OCI-LY1 (cell line): Measurements from ENCODE around the gene ELOA.
"Not testable (repeated sequence)": the region's sequence is repeated elsewhere in the genome, so short reads cannot be mapped to it uniquely, and the experiment has no call there.

Source experiments
- H2AFZ ChIP-seq: fragments of 200-600 bp; sonication (generic), shearing (Covaris generic); 2 replicates; pipeline ENCODE4 v1.6.0; 2014; ENCODE audit warnings: antibody characterized with exemption, mild to moderate bottlenecking, low read length
- H3F3A ChIP-seq: fragments of 200-600 bp; sonication (generic), shearing (Covaris generic); 2 replicates; pipeline ENCODE4 v1.6.0; 2014; ENCODE audit warnings: mild to moderate bottlenecking, antibody characterized with exemption, low read length, moderate library complexity; ENCODE audit not compliant: insufficient read depth
- H3K27ac ChIP-seq: fragments of 200-600 bp; sonication (generic); 2 replicates; pipeline ENCODE4 v1.5.1; 2014; ENCODE audit warnings: low read length, mixed run types, mild to moderate bottlenecking, low read depth; ENCODE audit not compliant: poor library complexity, severe bottlenecking
- H3K27me3 ChIP-seq: fragments of 200-600 bp; sonication (generic); 2 replicates; pipeline ENCODE4 v1.6.0; 2014; ENCODE audit warnings: antibody characterized with exemption, mild to moderate bottlenecking, low read length, moderate library complexity; ENCODE audit not compliant: insufficient read depth
- H3K36me3 ChIP-seq: fragments of 200-600 bp; sonication (generic); 2 replicates; pipeline ENCODE4 v1.6.1; 2014; ENCODE audit warnings: mild to moderate bottlenecking, antibody characterized with exemption, low read length, moderate library complexity, mixed read lengths; ENCODE audit not compliant: insufficient read depth
- H3K4me1 ChIP-seq: fragments of 200-600 bp; sonication (generic); 2 replicates; pipeline ENCODE4 v1.5.1; 2014; ENCODE audit warnings: mild to moderate bottlenecking, low read length, moderate library complexity; ENCODE audit not compliant: insufficient read depth, severe bottlenecking
- H3K4me2 ChIP-seq: fragments of 200-600 bp; sonication (generic), shearing (Covaris generic); 2 replicates; pipeline ENCODE4 v1.6.1; 2014; ENCODE audit warnings: low read length
- H3K4me3 ChIP-seq: fragments of 200-600 bp; sonication (generic); 2 replicates; pipeline ENCODE4 v1.5.1; 2014; ENCODE audit warnings: low read length, low read depth, mild to moderate bottlenecking, mixed read lengths; ENCODE audit not compliant: poor library complexity, severe bottlenecking
- H3K79me2 ChIP-seq: fragments of 200-600 bp; shearing (Covaris generic); 2 replicates; pipeline ENCODE4 v1.6.1; 2016; ENCODE audit warnings: mixed run types, low read length, mixed read lengths; ENCODE audit not compliant: insufficient read depth
- H3K9ac ChIP-seq: fragments of 200-600 bp; sonication (generic), shearing (Covaris generic); 2 replicates; pipeline ENCODE4 v1.6.1; 2014; ENCODE audit warnings: mild to moderate bottlenecking, low read length, mixed read lengths
- H3K9me2 ChIP-seq: fragments of 200-600 bp; sonication (generic), shearing (Covaris generic); 2 replicates; pipeline ENCODE4 v1.6.1; 2014; ENCODE audit warnings: low read depth, mild to moderate bottlenecking, low read length, mixed read lengths
- H3K9me3 ChIP-seq: fragments of 200-600 bp; shearing (Covaris generic); 2 replicates; pipeline ENCODE4 v1.6.1; 2014; ENCODE audit warnings: low read length, mixed read lengths
- H4K20me1 ChIP-seq: fragments of 200-600 bp; sonication (generic), shearing (Covaris generic); 2 replicates; pipeline ENCODE4 v1.6.0; 2016; ENCODE audit warnings: mild to moderate bottlenecking, low read length; ENCODE audit not compliant: insufficient read depth
- EZH2 ChIP-seq: fragments of 200-600 bp; sonication (generic), shearing (Covaris generic); IDR thresholded peaks from 2 replicates; pipeline ENCODE4 v1.8.0; 2017; ENCODE audit warnings: borderline replicate concordance, mixed run types, mild to moderate bottlenecking, antibody characterized with exemption, low read length, moderate library complexity, mixed read lengths
- TF ChIP-seq, protein P1 (sequence below): fragments of 200-600 bp; sonication (generic), shearing (Covaris generic); IDR thresholded peaks from 2 replicates; pipeline ENCODE4 v1.5.1; 2017; ENCODE audit warnings: mild to moderate bottlenecking, antibody characterized with exemption, low read length, moderate library complexity, mixed read lengths

ELOA gene

DNA sequence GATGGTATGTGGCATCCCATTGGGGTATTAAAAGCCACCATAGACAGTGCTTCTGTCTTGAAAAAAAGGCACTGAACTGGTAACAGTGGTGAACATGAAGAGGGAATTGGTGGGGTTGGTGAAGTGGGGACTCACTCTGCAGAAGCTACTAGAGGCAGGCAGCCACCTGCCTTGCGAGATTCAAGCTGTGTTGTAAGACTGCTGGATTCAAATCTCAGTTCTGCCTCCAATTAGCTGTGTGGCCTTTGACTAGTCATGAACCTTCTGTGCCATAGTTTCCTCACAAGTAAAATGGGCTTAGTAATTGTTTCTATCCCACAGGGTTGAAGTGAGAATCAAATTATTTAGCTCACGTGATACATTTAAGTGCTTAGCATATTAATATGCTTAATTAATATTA, 16.6 kb upstream of the ELOA start:
- Histone ChIP-seq H2AFZ (no peak overlapping the region), H3K9me3 (no peaks in the 10 kb centered on the region), H3K9ac (no peak overlapping the region), H3K27me3 (no peaks in the 10 kb centered on the region), H3K9me2 (no peaks in the 10 kb centered on the region), H3F3A (no peaks in the 10 kb centered on the region), H3K36me3 (no peaks in the 10 kb centered on the region), H3K79me2 (no peaks in the 10 kb centered on the region), H3K4me2 (no peak overlapping the region), H4K20me1 (no peaks in the 10 kb centered on the region), H3K27ac (no peak overlapping the region), H3K4me3 (no peak overlapping the region), H3K4me1 (peaks cover 35% of the 10 kb centered on the region)
- no peak for TF ChIP-seq EZH2
- TF ChIP-seq, protein P1, sequence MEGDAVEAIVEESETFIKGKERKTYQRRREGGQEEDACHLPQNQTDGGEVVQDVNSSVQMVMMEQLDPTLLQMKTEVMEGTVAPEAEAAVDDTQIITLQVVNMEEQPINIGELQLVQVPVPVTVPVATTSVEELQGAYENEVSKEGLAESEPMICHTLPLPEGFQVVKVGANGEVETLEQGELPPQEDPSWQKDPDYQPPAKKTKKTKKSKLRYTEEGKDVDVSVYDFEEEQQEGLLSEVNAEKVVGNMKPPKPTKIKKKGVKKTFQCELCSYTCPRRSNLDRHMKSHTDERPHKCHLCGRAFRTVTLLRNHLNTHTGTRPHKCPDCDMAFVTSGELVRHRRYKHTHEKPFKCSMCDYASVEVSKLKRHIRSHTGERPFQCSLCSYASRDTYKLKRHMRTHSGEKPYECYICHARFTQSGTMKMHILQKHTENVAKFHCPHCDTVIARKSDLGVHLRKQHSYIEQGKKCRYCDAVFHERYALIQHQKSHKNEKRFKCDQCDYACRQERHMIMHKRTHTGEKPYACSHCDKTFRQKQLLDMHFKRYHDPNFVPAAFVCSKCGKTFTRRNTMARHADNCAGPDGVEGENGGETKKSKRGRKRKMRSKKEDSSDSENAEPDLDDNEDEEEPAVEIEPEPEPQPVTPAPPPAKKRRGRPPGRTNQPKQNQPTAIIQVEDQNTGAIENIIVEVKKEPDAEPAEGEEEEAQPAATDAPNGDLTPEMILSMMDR: no peak

DNA sequence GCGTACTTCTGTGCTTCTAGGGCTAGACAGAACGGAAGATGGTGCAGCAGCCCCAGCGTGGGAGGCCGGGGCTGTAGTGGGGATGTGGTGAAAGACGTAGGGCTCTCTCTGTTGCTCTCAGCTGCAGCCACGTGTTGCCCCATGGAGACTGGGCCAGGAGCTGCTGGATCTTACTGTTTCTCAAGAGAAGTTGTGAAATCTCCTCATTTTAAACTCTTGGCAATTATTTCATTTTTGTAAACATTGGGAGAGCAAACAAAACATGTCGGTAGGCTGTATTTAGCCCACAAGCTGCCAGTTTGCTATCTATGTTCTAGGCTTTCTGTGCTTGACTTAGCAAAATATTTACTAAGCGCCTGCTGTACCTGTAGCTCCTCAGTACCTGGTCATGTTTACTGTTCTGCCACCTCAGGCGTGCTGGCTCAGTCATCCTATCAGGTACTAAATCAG, 15.9 kb upstream of the ELOA start:
- H4K20me1 ChIP-seq: no peaks in the 10 kb centered on the region
- no peaks in the 10 kb centered on the region for H3K27me3 ChIP-seq
- H3K9me3 ChIP-seq: no peaks in the 10 kb centered on the region
- H3K4me2 ChIP-seq: no peak overlapping the region
- no peak overlapping the region for H2AFZ ChIP-seq
- H3K27ac ChIP-seq: no peak overlapping the region
- no peaks in the 10 kb centered on the region for H3F3A ChIP-seq
- no peak overlapping the region for H3K9ac ChIP-seq
- no peak for TF ChIP-seq EZH2
- TF ChIP-seq, protein P1: no peak
- peaks cover 34% of the 10 kb centered on the region for H3K4me1 ChIP-seq
- H3K9me2 ChIP-seq: no peaks in the 10 kb centered on the region
- H3K4me3 ChIP-seq: no peak overlapping the region
- no peaks in the 10 kb centered on the region for H3K79me2 ChIP-seq
- no peaks in the 10 kb centered on the region for H3K36me3 ChIP-seq

DNA sequence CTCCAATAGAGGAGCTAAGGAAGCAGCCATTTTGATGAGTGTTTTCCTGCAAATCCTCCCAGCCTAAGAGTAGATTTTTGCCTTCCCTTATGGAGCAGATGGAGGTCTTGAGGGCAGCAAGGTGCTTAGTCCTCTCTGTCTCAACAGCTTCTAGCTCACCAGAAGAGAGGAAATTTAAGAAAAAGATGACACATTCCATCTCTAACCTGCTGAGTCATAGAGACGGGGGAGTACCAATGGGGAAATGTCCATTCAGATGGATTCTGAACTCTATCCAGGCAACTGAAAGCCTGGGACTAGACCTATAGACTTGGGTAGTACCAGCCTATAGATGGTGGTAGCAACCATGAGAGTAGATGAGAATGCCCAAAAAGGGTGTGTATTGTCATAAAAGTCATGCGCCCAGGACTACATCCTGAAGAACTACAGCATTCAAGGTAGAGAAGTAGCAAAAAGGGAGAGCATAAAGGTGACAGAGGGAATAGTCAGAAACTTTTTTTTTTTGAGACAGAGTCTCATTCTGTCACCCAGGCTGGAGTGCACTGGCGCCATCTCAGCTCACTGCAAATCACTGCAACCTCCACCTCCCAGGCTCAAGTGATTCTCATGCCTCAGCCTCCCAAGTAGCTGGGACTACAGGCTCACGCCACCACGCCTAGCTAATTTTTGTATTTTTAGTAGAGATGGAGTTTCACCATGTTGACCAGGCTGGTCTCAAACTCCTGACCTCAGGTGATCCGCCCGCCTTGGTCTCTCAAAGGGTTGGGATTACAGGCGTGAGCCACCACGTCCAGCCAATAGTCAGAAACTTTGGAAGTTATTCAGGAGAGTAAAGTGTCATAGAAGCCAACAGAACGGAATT, 10.7 kb upstream of the ELOA start:
- H3K36me3 ChIP-seq: no peaks in the 10 kb centered on the region
- no peaks in the 10 kb centered on the region for H3K27me3 ChIP-seq
- H3K79me2 ChIP-seq: no peaks in the 10 kb centered on the region
- H3K9ac ChIP-seq: no peak overlapping the region
- peaks cover 9% of the 10 kb centered on the region for H3K4me1 ChIP-seq
- H3K4me3 ChIP-seq: no peak overlapping the region
- no peak overlapping the region for H3K27ac ChIP-seq
- no peak overlapping the region for H2AFZ ChIP-seq
- H3K4me2 ChIP-seq: no peak overlapping the region
- no peaks in the 10 kb centered on the region for H3K9me2 ChIP-seq
- no peaks in the 10 kb centered on the region for H3F3A ChIP-seq
- no peaks in the 10 kb centered on the region for H3K9me3 ChIP-seq
- H4K20me1 ChIP-seq: no peaks in the 10 kb centered on the region
- TF ChIP-seq, protein P1: no peak
- no peak for TF ChIP-seq EZH2

DNA sequence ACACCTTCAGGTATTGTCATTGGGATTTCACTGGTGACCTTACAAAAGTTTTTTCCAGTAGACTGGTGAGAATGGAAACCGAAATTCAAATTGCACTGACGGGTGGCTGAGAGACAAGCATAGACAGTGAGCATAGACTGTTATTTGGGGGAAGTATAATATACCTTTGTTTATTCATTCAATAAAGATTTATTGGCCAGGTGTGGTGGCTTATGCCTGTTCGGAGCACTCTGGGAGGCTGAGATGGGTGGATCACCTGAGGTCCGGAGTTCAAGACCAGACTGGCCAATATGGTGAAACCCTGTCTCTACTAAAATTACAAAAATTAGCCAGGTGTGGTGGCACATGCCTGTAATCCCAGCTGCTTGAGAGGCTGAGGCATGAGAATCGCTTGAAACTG, 10.0 kb upstream of the ELOA start:
- not testable (repeated sequence) for H3K9me3 ChIP-seq, H4K20me1 ChIP-seq, H3K36me3 ChIP-seq, H3K79me2 ChIP-seq, H3F3A ChIP-seq, H3K4me3 ChIP-seq, H3K27ac ChIP-seq, H3K4me2 ChIP-seq, H2AFZ ChIP-seq, H3K4me1 ChIP-seq, H3K9ac ChIP-seq, H3K9me2 ChIP-seq, H3K27me3 ChIP-seq
